ENCODE measurements around the gene SDK1.

SDK1 gene

GRCh38 chr7:3345699-3346481 lies 44.8 kb downstream of the SDK1 start:
- no peak for DNase-seq

GRCh38 chr7:3349126-3349525 lies 48.1 kb downstream of the SDK1 start:
- DNase-seq: no peak

DNA sequence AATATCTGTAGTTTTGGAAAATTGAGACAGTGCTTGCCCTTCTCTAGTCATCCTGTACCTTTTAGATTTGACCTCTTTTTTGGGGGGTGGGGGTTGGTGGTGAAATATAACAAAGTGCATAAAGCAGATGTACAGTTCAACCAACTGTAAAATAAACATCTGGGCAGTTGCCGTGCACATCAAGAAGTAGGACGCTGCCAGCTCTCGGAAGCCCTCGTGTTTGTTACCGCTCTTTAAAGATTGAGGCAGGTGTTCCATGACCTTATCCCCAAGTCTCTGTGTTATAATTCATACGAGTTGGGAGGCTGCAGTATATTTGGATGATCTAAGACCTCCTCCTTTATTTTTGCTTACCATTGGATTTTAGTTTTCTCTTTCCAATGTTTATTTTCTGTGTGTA lies 55.1 kb downstream of the SDK1 start:
- DNase-seq: no peak

DNA sequence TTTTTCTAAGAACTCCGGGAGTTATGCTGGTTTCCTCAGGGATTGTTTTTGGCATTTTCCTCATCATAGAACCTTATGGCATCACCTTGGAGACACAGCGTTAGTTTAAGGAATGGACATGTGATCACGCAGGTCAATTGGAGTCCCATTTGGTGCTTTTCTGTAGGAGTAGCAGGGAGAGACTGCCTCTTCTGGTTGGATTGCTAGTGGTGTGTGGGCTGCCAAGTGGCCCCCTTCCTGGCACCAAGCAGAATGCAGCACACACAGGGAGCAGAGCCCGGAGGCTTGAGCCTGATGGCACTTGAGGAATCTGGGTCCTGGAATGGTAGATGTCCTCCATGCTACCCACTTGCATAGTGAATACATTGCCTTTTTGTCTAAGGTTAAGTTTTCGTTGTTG lies 57.9 kb downstream of the SDK1 start:
- DNase-seq: no peak

GRCh38 chr7:3367261-3367660 lies 66.2 kb downstream of the SDK1 start:
- DNase-seq: no peak

DNA sequence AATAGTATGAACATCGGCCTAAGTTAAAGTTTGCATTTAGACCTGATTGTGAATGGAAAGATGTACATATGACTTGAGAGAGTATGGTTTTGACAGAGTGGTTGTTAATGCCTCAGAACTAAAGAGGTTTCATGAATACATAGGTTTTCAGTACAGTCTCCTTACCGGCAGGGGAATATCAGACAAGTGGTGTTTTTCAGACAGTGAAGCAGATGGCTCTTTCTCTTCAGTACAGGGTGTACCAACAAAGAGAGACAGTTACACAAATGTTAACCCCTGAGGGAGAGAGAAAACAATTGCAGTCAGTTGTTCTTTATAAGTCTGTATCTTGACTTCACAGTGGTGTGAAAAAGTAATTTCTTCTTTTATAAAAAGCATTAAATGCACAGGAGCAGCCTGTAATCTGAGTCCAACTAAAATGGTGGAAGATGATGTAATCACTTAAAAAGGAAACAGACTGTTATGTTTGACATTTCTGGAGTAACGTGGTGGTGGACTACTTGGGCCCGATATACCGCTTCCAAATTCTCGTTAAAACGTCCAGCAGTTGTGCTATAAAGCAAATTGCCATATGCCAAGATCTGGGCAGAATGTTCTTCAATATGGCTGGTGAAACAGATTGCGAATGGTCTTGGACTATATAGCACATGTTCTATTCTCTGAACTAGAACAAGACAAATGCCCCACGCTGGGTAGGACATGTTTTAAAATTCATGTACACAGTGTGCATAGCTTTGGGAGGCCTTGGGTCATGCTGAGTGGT lies 69.2 kb downstream of the SDK1 start:
- no peak for DNase-seq

- DNase-seq: no peak
Observed at GRCh38 chr7:3370921-3371320, 69.9 kb downstream of the SDK1 start.

DNA sequence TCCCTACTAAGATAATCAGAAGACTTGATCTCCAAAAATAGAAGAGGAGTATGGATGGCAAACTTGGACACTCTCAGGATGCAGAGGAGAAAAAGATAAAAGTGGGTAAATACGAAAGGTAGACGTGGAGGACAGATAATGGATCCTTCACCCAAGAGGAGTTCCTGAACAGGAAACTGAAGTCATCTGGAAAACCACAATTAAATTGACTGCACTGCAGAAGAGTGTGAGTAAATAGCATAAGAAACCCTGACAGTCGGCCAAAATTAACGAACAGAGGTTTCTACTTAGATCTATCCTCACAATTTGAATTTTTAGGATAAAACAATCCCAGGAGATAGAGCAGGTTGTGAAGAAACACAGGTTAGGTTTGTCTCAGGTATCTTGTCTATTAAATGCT lies 70.5 kb downstream of the SDK1 start:
- DNase-seq: no peak

DNA sequence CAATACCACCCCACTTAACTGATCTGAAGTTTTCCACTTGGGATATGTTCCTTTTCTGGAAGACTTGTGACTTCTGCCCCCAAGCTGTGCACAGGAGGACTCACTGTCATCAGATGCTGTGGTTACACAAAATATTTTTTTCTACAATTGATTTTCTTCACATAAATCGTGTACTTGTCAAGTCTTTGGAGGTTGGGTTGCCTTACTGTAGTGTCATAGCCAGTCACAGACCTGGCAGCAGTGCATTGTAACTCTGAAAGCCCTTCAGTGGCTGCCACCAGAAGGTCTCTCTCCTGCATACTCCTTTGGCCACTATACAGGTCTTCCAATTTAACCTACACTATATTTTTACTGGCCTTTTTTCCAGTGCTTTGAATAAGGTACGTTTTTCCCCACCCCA lies 73.2 kb downstream of the SDK1 start:
- DNase-seq: no peak

- DNase-seq: no peak
Observed at GRCh38 chr7:3378390-3379150, 77.5 kb downstream of the SDK1 start.

DNA sequence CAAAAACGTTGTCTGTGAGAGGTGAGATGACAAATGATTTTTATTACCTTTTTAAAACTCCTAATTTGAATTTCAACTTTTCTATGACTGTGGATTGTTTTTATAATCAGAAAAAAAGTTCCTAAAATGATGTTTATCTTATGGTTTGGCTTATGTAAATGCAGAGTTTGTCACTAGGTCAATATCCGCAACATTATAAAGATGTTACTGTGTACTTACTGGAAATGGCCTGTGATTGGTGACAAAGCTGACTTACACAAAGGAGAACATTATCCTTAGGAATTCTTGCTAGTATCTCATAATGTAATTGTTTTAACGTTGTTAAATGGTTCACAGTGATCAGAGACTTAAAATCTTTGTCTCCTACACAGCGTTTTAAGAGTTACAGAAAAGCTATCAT lies 79.0 kb downstream of the SDK1 start:
- no peak for DNase-seq

DNA sequence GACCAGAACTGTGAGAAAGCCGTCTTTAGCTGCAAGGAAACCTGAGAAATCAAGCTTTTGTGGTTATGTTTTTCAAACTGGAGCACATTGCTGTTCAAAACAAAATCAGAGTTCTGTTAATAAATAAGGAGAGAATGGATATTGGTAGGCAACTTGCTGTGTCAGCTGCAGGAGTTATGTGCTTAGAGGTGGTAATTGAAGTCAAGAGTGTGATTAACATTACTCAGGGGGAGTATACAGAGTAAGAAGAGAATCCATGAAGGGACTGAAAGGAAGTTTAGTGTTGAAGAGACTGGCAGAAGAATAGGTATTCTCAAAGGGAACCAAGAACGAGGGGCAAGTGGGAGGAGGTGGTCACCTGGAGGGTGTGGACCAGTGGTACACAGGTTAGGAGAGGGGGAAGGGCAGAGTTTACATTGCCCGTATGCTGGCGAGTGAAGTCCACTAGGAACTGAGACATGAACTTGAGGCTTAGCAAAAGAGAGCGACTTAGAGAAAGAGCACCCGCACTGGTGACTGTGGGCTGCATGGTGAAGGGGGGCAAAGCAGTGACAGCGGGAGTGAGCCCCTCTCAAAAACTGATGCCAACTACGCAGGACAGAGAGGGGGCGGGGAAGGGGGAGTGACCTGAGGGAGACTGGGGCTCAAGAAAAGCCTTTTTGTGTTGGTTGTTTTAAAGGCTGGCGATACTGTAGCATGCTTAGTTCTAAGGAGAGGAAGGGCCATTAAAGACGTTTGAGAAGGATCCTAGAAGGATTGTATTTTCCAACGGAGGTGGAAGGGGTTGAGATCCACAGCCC lies 80.0 kb downstream of the SDK1 start:
- DNase-seq: no peak

DNA sequence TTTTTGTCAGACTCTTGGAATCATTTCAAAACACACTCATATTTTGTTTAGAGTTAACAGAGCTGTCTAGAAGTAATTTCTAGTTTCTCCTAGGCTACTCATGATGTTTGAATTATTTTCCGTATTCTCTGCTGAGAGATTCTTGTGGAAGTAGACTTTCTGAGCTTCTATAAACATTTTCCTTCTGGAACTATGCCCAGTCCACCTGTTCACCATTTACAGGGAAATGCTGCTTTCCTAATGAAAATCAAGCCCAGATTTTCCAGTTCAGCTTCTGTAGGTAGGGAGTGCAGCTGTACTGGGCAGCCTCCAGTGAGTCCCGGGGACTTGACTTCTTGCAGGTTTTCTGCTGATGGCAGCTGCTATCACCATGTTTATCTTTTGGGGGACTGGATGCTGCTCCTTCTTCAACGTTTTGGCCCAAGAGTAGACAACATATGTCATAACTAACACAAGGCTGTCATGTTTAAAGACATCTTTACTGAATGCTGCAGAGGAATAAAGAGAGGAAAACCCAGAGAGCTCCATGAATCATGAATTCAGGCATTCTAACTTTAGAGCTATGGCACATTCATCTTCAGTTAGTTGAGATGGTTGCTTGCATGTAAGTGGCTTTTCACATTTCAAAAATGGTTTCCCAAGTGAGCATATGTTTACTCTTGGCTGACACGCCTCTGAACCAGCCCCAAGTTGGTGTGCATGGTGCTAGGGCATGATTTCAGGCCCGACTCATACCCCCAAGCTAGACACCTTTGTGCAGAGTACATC lies 85.6 kb downstream of the SDK1 start:
- no peak for DNase-seq

DNA sequence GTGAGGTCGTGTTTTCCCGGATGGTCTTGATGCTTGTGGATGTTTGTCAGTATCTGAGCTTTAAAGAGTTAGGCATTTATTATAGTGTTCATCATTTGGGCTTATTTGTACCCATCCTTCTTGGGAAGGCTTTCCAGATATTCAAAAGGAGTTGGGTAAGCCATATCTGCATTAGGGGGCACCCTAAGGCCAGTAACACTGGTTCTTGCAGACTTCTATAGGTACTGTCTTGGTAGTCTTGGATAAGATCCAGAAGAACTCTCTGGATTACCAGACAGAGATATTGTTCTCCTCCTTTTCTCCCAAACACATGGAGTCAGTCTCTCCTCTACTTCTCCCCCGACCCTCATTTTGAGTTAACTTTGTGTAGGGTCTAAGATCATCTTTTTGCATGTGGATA lies 92.8 kb downstream of the SDK1 start:
- DNase-seq: no peak

DNA sequence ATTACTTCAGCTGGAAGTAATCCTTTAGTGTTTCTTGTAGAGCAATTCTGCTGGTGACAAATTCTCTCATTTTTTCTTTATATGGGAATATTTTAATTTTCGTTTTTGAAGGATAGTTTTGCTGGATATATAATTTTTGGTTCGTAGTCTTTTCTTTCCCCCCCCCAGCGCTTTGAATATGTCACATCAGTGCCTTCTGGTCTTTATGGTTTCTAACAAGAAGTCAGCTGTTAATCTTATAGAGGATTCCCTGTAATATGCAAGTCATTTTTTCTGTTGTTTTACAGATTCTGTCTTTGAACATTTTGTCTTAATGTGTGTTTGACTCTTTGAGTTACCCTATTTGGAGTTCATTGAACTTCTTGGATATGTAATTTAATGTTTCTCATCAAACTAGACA lies 96.3 kb downstream of the SDK1 start:
- DNase-seq: no peak

DNA sequence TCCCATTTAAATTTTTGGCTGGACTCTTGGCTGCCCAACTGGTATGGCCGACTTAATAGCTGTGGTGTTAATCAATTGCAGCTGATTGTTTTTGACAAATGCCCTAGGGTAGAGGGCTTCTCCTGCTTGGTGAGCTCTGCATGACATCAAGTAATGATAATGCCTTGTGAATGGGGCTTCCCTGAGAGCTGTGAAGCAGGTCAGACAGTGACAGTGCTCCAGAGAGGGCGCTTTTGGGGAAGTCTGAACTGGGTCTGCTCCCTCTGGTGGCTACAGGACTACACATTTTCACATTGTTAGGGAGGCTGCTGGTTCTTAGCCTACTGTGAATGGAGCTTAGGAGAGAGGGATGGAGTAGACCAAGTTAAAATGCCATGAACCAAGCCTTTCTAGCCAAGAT lies 98.8 kb downstream of the SDK1 start:
- DNase-seq: no peak

DNA sequence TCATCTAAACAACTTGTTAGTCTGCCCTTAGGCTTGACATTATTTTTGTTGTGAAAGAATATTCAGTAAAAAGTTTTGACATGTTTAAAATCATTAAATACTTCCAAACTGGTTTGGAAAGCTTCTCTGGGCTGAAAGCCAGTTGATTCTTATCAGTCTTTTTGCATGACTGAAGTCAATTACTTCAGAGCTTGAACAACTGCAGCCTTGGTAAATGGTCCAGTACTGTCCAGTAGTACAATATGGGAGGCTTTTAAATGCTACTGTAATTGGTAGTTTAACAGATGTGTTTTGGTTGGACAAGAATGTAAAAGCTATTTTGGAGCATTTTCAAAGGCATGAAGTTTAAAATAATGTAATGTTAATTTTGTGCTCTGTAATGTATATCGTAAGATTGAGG lies 103.4 kb downstream of the SDK1 start:
- no peak for DNase-seq

- DNase-seq: no peak
Observed at GRCh38 chr7:3408814-3409595, 108.0 kb downstream of the SDK1 start.

- no peak for DNase-seq
Observed at GRCh38 chr7:3412871-3413270, 111.8 kb downstream of the SDK1 start.

- DNase-seq: no peak
Observed at GRCh38 chr7:3415861-3416312, 114.8 kb downstream of the SDK1 start.

- DNase-seq: no peak
Observed at GRCh38 chr7:3416453-3416852, 115.4 kb downstream of the SDK1 start.
